K562 (cell line): ENCODE results near the gene NEMF. TPM values are rescaled to one million over a fixed set of nuclear protein-coding genes. Genes with fewer than 3 reads are reported as not detected.

Experiments used
- EP400 ChIP-seq: fragments of 450-650 bp; IDR thresholded peaks from 2 replicates; pipeline ENCODE4 v1.6.1; 2017; ENCODE audit warnings: antibody characterized with exemption, mild to moderate bottlenecking, moderate library complexity
- ERF ChIP-seq: fragments of 450-650 bp; formaldehyde crosslinking; IDR thresholded peaks from 2 replicates; pipeline ENCODE4 v1.4.0; 2020; ENCODE audit warnings: mild to moderate bottlenecking, mixed read lengths
- FIP1L1 ChIP-seq: fragments of 200-400 bp; formaldehyde crosslinking; IDR thresholded peaks from 2 replicates; pipeline ENCODE4 v1.6.1; 2018; ENCODE audit warnings: mild to moderate bottlenecking, low read depth, low read length; ENCODE audit not compliant: poor library complexity, severe bottlenecking
- GABPA ChIP-seq: fragments of 200-800 bp; sonication (Bioruptor generic); conservative IDR thresholded peaks from 2 replicates; pipeline ENCODE4 v1.6.1; 2016; ENCODE audit warnings: low read depth, missing genetic modification characterization, missing compliant biosample characterization
- IRF1 ChIP-seq: sonication (generic); formaldehyde crosslinking; IDR thresholded peaks from 2 replicates; pipeline ENCODE4 v1.8.0; 2022; ENCODE audit warnings: missing genetic modification reagents, mild to moderate bottlenecking, borderline replicate concordance
- KDM2B ChIP-seq: fragments of 250-450 bp; sonication (Bioruptor Pico); IDR thresholded peaks from 2 replicates; pipeline ENCODE4 v1.8.0; 2021; ENCODE audit warnings: mild to moderate bottlenecking, moderate library complexity
- KDM5B ChIP-seq: fragments of 200-600 bp; sonication (generic); IDR thresholded peaks from 2 replicates; pipeline ENCODE4 v1.6.1; 2012; ENCODE audit warnings: low read depth, mild to moderate bottlenecking, moderate library complexity, low read length, control low read depth, inconsistent platforms; ENCODE audit not compliant: insufficient replicate concordance
- MNT ChIP-seq, 2 experiments: fragments of 450-650 bp; conservative IDR thresholded peaks; 2 replicates each; pipeline ENCODE4 v1.6.1; 2017; ENCODE audit warnings: mild to moderate bottlenecking in 2 of 2, moderate library complexity in 2 of 2
- POLR2AphosphoS5 ChIP-seq: IDR thresholded peaks from 2 replicates; pipeline ENCODE4 v1.6.1; 2011; ENCODE audit warnings: mild to moderate bottlenecking, low read depth, low read length, moderate library complexity; ENCODE audit not compliant: control insufficient read depth, insufficient read depth
- SRF ChIP-seq, 2 experiments: fragments of 250-450, 450-650 bp in 1 of 2; sonication (Bioruptor Pico) in 1 of 2; sonication (generic) in 1 of 2; formaldehyde crosslinking; IDR thresholded peaks; 2 replicates each; pipeline versions ENCODE4 v1.5.0 to v1.5.1; 2020 to 2022; ENCODE audit warnings: mild to moderate bottlenecking in 1 of 2, missing genetic modification reagents in 1 of 2
- STAG1 ChIP-seq: sonication (generic); formaldehyde crosslinking; IDR thresholded peaks from 2 replicates; pipeline ENCODE4 v1.5.0; 2020; ENCODE audit warnings: missing genetic modification reagents, borderline replicate concordance
- U2AF1 ChIP-seq: fragments of 200-400 bp; formaldehyde crosslinking; optimal IDR thresholded peaks from 2 replicates; pipeline ENCODE3; 2017; ENCODE audit warnings: mild to moderate bottlenecking, low read depth, low read length, moderate library complexity
- ZFX ChIP-seq: sonication (generic); formaldehyde crosslinking; IDR thresholded peaks from 2 replicates; pipeline ENCODE4 v1.8.0; 2022; ENCODE audit warnings: mild to moderate bottlenecking, missing genetic modification reagents, moderate library complexity
- ZNF134 ChIP-seq: fragments of 250-450 bp; sonication (Bioruptor Pico); conservative IDR thresholded peaks from 2 replicates; pipeline ENCODE4 v1.4.0; 2020
- ZNF212 ChIP-seq: fragments of 450-650 bp; formaldehyde crosslinking; IDR thresholded peaks from 2 replicates; pipeline ENCODE4 v1.4.0; 2020; ENCODE audit warnings: mild to moderate bottlenecking
- ZNF24 ChIP-seq: fragments of 450-650 bp; IDR thresholded peaks from 2 replicates; pipeline ENCODE4 v1.6.1; 2016
- polyA plus RNA-seq, 8 experiments: library from polyadenylated mRNA; depleted of rRNA in 4 of 8; stranded (reverse) in 5 of 8; unstranded in 3 of 8; fragments of >200 nt; fragmentation: Nextera tagmentation in 2 of 8; fragmentation: Illumina TruSeq in 1 of 8; extraction: Ambion mirVana in 2 of 8; extraction: Trizol in 1 of 8; gene quantifications; 2 replicates each; pipeline versions ENCODE4 v1.2.1 to v1.2.3, GENCODE V29; 2011 to 2014; ENCODE audit warnings: inconsistent platforms in 1 of 8, missing spikeins in 1 of 8
- total RNA-seq, 7 experiments: library from RNA; depleted of rRNA in 6 of 7; stranded (reverse); fragments of >200 nt in 6 of 7; fragmentation: Illumina TruSeq in 2 of 7; extraction: Trizol in 2 of 7; gene quantifications; 2 replicates each; pipeline versions ENCODE4 v1.2.1 to v1.2.3, GENCODE V29; 2011 to 2021; ENCODE audit warnings: low replicate concordance in 1 of 7
- TF ChIP-seq, protein P1 (sequence below): fragments of 450-650 bp; IDR thresholded peaks from 2 replicates; pipeline ENCODE4 v1.6.1; 2016
- TF ChIP-seq, protein P2 (sequence below): IDR thresholded peaks from 2 replicates; pipeline ENCODE4 v1.6.1; 2012; ENCODE audit warnings: low read depth, low read length, improper control_type of control experiment, borderline replicate concordance
- TF ChIP-seq, protein P3 (sequence below): fragments of 250-450 bp; sonication (Bioruptor Pico); IDR thresholded peaks from 2 replicates; pipeline ENCODE4 v1.8.0; 2021; ENCODE audit warnings: moderate library complexity, mild to moderate bottlenecking, inconsistent platforms

The NEMF gene
- total and polyA plus RNA-seq, 9 of the 15 experiments (the other 6 are each of a cell fraction or from before 2014, with no cell fraction given), result 38.8 to 94.4 (median 61.0) TPM

GRCh38 chr14:49768301-49769121 is 84.1 kb downstream of the NEMF start (continued):
- TF ChIP-seq SRF (CRISPR knock-in tag; IDR thresholded peaks at IDR 0.05) (no peak), GABPA (tag) (no peak), EP400 (peak; percentile 79), ERF (CRISPR knock-in tag) (no peak), FIP1L1 (no peak), ZNF134 (no peak), STAG1 (CRISPR knock-in tag) (no peak), U2AF1 (peak; percentile 35), MNT (conservative IDR thresholded peaks at IDR 0.05) (peak; percentile 37 to 70; a peak in 3 of 4 replicates), IRF1 (CRISPR knock-in tag) (no peak), ZFX (CRISPR knock-in tag) (peak; percentile 76), KDM5B (no peak), ZNF24 (no peak), ZNF212 (CRISPR knock-in tag) (no peak), KDM2B (CRISPR knock-in tag) (no peak), POLR2AphosphoS5 (0 out of 2 replicates have a peak, but pooled peaks have one; percentile 10)
- TF ChIP-seq, protein P1, sequence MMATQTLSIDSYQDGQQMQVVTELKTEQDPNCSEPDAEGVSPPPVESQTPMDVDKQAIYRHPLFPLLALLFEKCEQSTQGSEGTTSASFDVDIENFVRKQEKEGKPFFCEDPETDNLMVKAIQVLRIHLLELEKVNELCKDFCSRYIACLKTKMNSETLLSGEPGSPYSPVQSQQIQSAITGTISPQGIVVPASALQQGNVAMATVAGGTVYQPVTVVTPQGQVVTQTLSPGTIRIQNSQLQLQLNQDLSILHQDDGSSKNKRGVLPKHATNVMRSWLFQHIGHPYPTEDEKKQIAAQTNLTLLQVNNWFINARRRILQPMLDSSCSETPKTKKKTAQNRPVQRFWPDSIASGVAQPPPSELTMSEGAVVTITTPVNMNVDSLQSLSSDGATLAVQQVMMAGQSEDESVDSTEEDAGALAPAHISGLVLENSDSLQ, result peak; percentile 54
- TF ChIP-seq, protein P2, sequence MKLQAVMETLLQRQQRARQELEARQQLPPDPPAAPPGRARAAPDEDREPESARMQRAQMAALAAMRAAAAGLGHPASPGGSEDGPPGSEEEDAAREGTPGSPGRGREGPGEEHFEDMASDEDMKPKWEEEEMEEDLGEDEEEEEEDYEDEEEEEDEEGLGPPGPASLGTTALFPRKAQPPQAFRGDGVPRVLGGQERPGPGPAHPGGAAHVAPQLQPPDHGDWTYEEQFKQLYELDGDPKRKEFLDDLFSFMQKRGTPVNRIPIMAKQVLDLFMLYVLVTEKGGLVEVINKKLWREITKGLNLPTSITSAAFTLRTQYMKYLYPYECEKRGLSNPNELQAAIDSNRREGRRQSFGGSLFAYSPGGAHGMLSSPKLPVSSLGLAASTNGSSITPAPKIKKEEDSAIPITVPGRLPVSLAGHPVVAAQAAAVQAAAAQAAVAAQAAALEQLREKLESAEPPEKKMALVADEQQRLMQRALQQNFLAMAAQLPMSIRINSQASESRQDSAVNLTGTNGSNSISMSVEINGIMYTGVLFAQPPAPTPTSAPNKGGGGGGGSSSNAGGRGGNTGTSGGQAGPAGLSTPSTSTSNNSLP, result no peak
- TF ChIP-seq, protein P3, sequence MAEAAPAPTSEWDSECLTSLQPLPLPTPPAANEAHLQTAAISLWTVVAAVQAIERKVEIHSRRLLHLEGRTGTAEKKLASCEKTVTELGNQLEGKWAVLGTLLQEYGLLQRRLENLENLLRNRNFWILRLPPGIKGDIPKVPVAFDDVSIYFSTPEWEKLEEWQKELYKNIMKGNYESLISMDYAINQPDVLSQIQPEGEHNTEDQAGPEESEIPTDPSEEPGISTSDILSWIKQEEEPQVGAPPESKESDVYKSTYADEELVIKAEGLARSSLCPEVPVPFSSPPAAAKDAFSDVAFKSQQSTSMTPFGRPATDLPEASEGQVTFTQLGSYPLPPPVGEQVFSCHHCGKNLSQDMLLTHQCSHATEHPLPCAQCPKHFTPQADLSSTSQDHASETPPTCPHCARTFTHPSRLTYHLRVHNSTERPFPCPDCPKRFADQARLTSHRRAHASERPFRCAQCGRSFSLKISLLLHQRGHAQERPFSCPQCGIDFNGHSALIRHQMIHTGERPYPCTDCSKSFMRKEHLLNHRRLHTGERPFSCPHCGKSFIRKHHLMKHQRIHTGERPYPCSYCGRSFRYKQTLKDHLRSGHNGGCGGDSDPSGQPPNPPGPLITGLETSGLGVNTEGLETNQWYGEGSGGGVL, result no peak
